ENCODE data around the gene ANAPC16. TPM values are rescaled to one million over a fixed set of nuclear protein-coding genes. Genes with fewer than 3 reads are reported as not detected.

ANAPC16 gene
- total and polyA plus RNA-seq, 2 of the 4 experiments (the other 2 are of a cell fraction), result 25.2 to 26.3 TPM

- H3K4me2 ChIP-seq (ENCODE audit: low read depth, low read length), result no peak overlapping the region
- no peak overlapping the region for H2BK20ac ChIP-seq (ENCODE audit: low read depth, low read length)
- no peak overlapping the region for H3K14ac ChIP-seq (replicated peaks; ENCODE audit: low read depth, low read length)
- no peak overlapping the region for H3K4ac ChIP-seq (ENCODE audit: low read depth, low read length)
- no peaks in the 10 kb centered on the region for H3K9me3 ChIP-seq (ENCODE audit: control insufficient read depth, insufficient read depth, low read length)
- H3K9ac ChIP-seq (ENCODE audit: low read depth, low read length), result no peak overlapping the region
- dilution Hi-C loops (cut with HindIII; ENCODE audit: low sequenced_read_pairs, unreplicated experiment), result no loop called here
- H3K4me1 ChIP-seq (ENCODE audit: control insufficient read depth, insufficient read depth, low read length), result peaks cover 11% of the 10 kb centered on the region
- 0 out of 2 replicates have a peak overlapping the region, but pooled peaks have one; percentile 9 for H2BK120ac ChIP-seq (ENCODE audit: low read depth, low read length)
- H4K8ac ChIP-seq (ENCODE audit: low read depth in 2 of 2, low read length in 2 of 2), result no peak overlapping the region
- H3K18ac ChIP-seq (ENCODE audit: low read depth, low read length), result no peak overlapping the region
- no peak overlapping the region for H4K5ac ChIP-seq (ENCODE audit: low read depth, low read length)
- CTCF ChIA-PET, result interaction anchor here (0.6 kb wide), 1 partner anchor 65 kb away, joined by 3 read pairs; no protein-coding TSS in a partner anchor
- no peak overlapping the region; the same call in 1 of the 2 replicates for H4K91ac ChIP-seq (ENCODE audit: insufficient read depth, low read depth, low read length)
- no peak overlapping the region for H3K56ac ChIP-seq (ENCODE audit: extremely low read depth, insufficient read depth, low read length)
- DNase-seq (no peak), ATAC-seq (ENCODE audit: low read depth) (no peak)
- no peak overlapping the region for H2BK15ac ChIP-seq (ENCODE audit: low read depth, low read length)
- no peak overlapping the region for H3K23ac ChIP-seq (ENCODE audit: low read depth, low read length)
- H3K9me1 ChIP-seq (ENCODE audit: insufficient read depth, low read length), result no peaks in the 10 kb centered on the region; the same call in 1 of the 2 replicates
- H3K27me3 ChIP-seq (ENCODE audit: control insufficient read depth, insufficient read depth, low read length), result no peaks in the 10 kb centered on the region
- H3K27ac ChIP-seq (ENCODE audit: insufficient read depth, low read length), result no peak overlapping the region
- H4K20me1 ChIP-seq (ENCODE audit: insufficient read depth, low read length), result no peaks in the 10 kb centered on the region
- intact Hi-C loops (cut with micrococcal nuclease), result no loop called here
- no peaks in the 10 kb centered on the region for H3K79me1 ChIP-seq (ENCODE audit: low read depth in 1 of 2, low read length in 2 of 2)
- no peak for TF ChIP-seq FOS (IDR thresholded peaks at IDR 0.05; ENCODE audit: low read depth, low read length)
- TF ChIP-seq MAFK (IDR thresholded peaks at IDR 0.05; ENCODE audit: low read depth, low read length), result no peak
- no peak for TF ChIP-seq NFE2L2 (IDR thresholded peaks at IDR 0.05; ENCODE audit: low read depth, low read length)
- TF ChIP-seq CEBPB (IDR thresholded peaks at IDR 0.05; ENCODE audit: low read depth, low read length), result no peak
- no peak for TF ChIP-seq POLR2A (IDR thresholded peaks at IDR 0.05; ENCODE audit: low read depth, low read length)
- TF ChIP-seq RCOR1 (IDR thresholded peaks at IDR 0.05; ENCODE audit: insufficient replicate concordance, low read length), result no peak
- TF ChIP-seq ELK1 (IDR thresholded peaks at IDR 0.05; ENCODE audit: borderline replicate concordance, low read depth, low read length), result no peak
- no peak for TF ChIP-seq BHLHE40 (IDR thresholded peaks at IDR 0.05; ENCODE audit: low read depth, low read length)
- TF ChIP-seq RAD21 (IDR thresholded peaks at IDR 0.05; ENCODE audit: low read length), result no peak
- no peak for TF ChIP-seq CTCF (conservative IDR thresholded peaks at IDR 0.05; ENCODE audit: low read depth, low read length)
- no peak for TF ChIP-seq RFX5 (IDR thresholded peaks at IDR 0.05; ENCODE audit: low read depth, low read length)
- TF ChIP-seq MXI1 (IDR thresholded peaks at IDR 0.05; ENCODE audit: borderline replicate concordance, low read depth, low read length), result no peak
- no peak for TF ChIP-seq SMC3 (IDR thresholded peaks at IDR 0.05; ENCODE audit: low read depth, low read length)
- TF ChIP-seq CHD1 (IDR thresholded peaks at IDR 0.05; ENCODE audit: low read depth, low read length), result no peak
- TF ChIP-seq USF2 (IDR thresholded peaks at IDR 0.05; ENCODE audit: low read depth, low read length), result no peak
- H2AK9ac ChIP-seq (replicated peaks; ENCODE audit: low read depth, low read length, poor library complexity), result peak overlapping the region; percentile 47
- in situ Hi-C loops (cut with MboI; ENCODE audit: low sequenced_read_pairs), result no loop called here
- no peak overlapping the region for H2AFZ ChIP-seq (replicated peaks; ENCODE audit: low read length, poor library complexity)
- no peak overlapping the region for H3K4me3 ChIP-seq (ENCODE audit: insufficient read depth, low read depth, low read length)
- no peak overlapping the region for H2BK5ac ChIP-seq (ENCODE audit: low read depth, low read length, poor library complexity, severe bottlenecking)
- peak overlapping the region; percentile 57; the same call in 1 of the 2 replicates for H2AK5ac ChIP-seq (ENCODE audit: low read depth, low read length)
- no TSS peak for BruUV-seq (replicated peaks)
- POLR2A ChIA-PET (ENCODE audit: unreplicated experiment), result no interaction called here
- H3K36me3 ChIP-seq (ENCODE audit: control insufficient read depth, insufficient read depth, low read length), result no peaks in the 10 kb centered on the region
- 100% methylated on average over 1 of the region's 6 CpGs; no CpG with 5 or more reads in 1 of the 2 experiments for WGBS, 2 experiments (ENCODE audit: extremely low coverage in 2 of 2, insufficient read length in 1 of 2)
Observed at GRCh38 chr10:72251635-72252034, 35.8 kb downstream of the ANAPC16 start.
